Cardiac muscle cell (in vitro differentiated cells and primary cell): ENCODE data around the gene PPARA. TPM values are rescaled to one million over a fixed set of nuclear protein-coding genes. Genes with fewer than 3 reads are reported as not detected.
A peak's percentile ranks its signal among the peaks of the same experiment; 100 is the strongest.

Source experiments
- DNase-seq, 2 donors: peaks; one replicate each; pipeline versions ENCODE4 v3.0.0 to v3.0.0-alpha.2; 2010 to 2017; ENCODE audit warnings: low read depth in 1 of 2, low spot score in 1 of 2
- H3K27ac ChIP-seq: fragments of 200-600 bp; sonication (generic); 2 replicates; pipeline ENCODE4 v1.5.1; 2016
- H3K27me3 ChIP-seq: fragments of 200-600 bp; sonication (generic); 2 replicates; pipeline ENCODE4 v1.6.0; 2016; ENCODE audit warnings: control low read depth
- H3K36me3 ChIP-seq: fragments of 200-600 bp; sonication (generic); 2 replicates; pipeline ENCODE4 v1.5.1; 2016; ENCODE audit warnings: control low read depth
- H3K4me1 ChIP-seq: fragments of 200-600 bp; sonication (generic); 2 replicates; pipeline ENCODE4 v1.8.1; 2017; ENCODE audit warnings: low read depth, mild to moderate bottlenecking, mixed run types
- H3K4me3 ChIP-seq: fragments of 200-600 bp; sonication (generic); 2 replicates; pipeline ENCODE4 v1.5.1; 2016; ENCODE audit warnings: mild to moderate bottlenecking
- H3K9me3 ChIP-seq: fragments of 200-600 bp; sonication (generic); 2 replicates; pipeline ENCODE4 v1.5.1; 2017; ENCODE audit warnings: low read depth, mild to moderate bottlenecking, control low read depth
- CTCF ChIP-seq: IDR thresholded peaks from 2 replicates; pipeline ENCODE4 v1.5.1; 2012; ENCODE audit warnings: low read depth, mild to moderate bottlenecking, low read length
- polyA plus RNA-seq: library from polyadenylated mRNA; unstranded; fragments of >200 nt; fragmentation: Nextera tagmentation; extraction: Ambion mirVana; gene quantifications from 2 replicates; pipeline ENCODE4 v1.2.1, GENCODE V29; 2016
- total RNA-seq: library from RNA; depleted of rRNA; stranded (reverse); fragments of >200 nt; gene quantifications from 2 replicates; pipeline ENCODE4 v1.2.3, GENCODE V29; 2016

Gene PPARA
- total and polyA plus RNA-seq, 2 experiments from 2014 or later: 11.8 to 25.1 TPM

GRCh38 chr22:46229701-46230100 is 79.4 kb downstream of the PPARA start:
- no peak for TF ChIP-seq CTCF
- Histone ChIP-seq H3K9me3 (no peaks in the 10 kb centered on the region), H3K27ac (no peak overlapping the region), H3K36me3 (peaks cover 12% of the 10 kb centered on the region), H3K4me1 (peaks cover 6% of the 10 kb centered on the region), H3K27me3 (no peaks in the 10 kb centered on the region), H3K4me3 (no peak overlapping the region)
- peak in 1 of 2 donors; percentile 58 for DNase-seq

- Histone ChIP-seq H3K4me1 (peaks cover 6% of the 10 kb centered on the region), H3K36me3 (peaks cover 12% of the 10 kb centered on the region), H3K27me3 (no peaks in the 10 kb centered on the region), H3K9me3 (no peaks in the 10 kb centered on the region), H3K4me3 (no peak overlapping the region), H3K27ac (no peak overlapping the region)
- no peak for DNase-seq
- no peak for TF ChIP-seq CTCF
Observed at GRCh38 chr22:46230262-46230901, 80.1 kb downstream of the PPARA start.

GRCh38 chr22:46233231-46233630 is 82.9 kb downstream of the PPARA start:
- Histone ChIP-seq H3K27me3 (no peaks in the 10 kb centered on the region), H3K9me3 (no peaks in the 10 kb centered on the region), H3K36me3 (peaks cover 13% of the 10 kb centered on the region), H3K27ac (no peak overlapping the region), H3K4me1 (peaks cover 6% of the 10 kb centered on the region), H3K4me3 (no peak overlapping the region)
- TF ChIP-seq CTCF: no peak
- no peak for DNase-seq

- Histone ChIP-seq H3K27me3 (no peaks in the 10 kb centered on the region), H3K36me3 (peaks cover 13% of the 10 kb centered on the region), H3K27ac (no peak overlapping the region), H3K4me3 (no peak overlapping the region), H3K9me3 (no peaks in the 10 kb centered on the region), H3K4me1 (peaks cover 6% of the 10 kb centered on the region)
- no peak for TF ChIP-seq CTCF
- no peak for DNase-seq
Observed at GRCh38 chr22:46234969-46235368, 84.6 kb downstream of the PPARA start.

GRCh38 chr22:46237453-46238124 is 87.3 kb downstream of the PPARA start:
- no peak for TF ChIP-seq CTCF
- H3K36me3 ChIP-seq: peaks cover 8% of the 10 kb centered on the region
- no peak overlapping the region for H3K4me3 ChIP-seq
- no peak overlapping the region for H3K27ac ChIP-seq
- H3K4me1 ChIP-seq: peaks cover 11% of the 10 kb centered on the region
- DNase-seq: no peak
- H3K9me3 ChIP-seq: no peaks in the 10 kb centered on the region
- H3K27me3 ChIP-seq: no peaks in the 10 kb centered on the region
